H1 (cell line): Measurements from ENCODE around the gene KLHL29. TPM values are rescaled to one million over a fixed set of nuclear protein-coding genes. Genes with fewer than 3 reads are reported as not detected.
A peak's percentile ranks its signal among the peaks of the same experiment; 100 is the strongest.

Experiments
- CTCF ChIA-PET: fragments of 300-600 bp; sonication (Branson Sonifier 250); formaldehyde crosslinking; loops from one replicate; lab custom pipeline; 2021; ENCODE audit not compliant: partially characterized antibody; lab: Charles Lee
- POLR2A ChIA-PET: fragments of 300-600 bp; sonication (Branson Sonifier 250); formaldehyde crosslinking; loops from one replicate; lab custom pipeline; 2021; ENCODE audit warnings: inconsistent platforms; ENCODE audit not compliant: partially characterized antibody; lab: Charles Lee
- DNase-seq, 2 experiments: peaks; one replicate each; pipeline versions ENCODE4 v3.0.0 to v3.0.0-alpha.2; 2010 to 2022; ENCODE audit warnings: low spot score in 2 of 2, low read depth in 1 of 2, mixed read lengths in 1 of 2
- FAIRE-seq: peaks from 2 replicates; lab custom pipeline; 2011; peaks lifted over from hg19 to GRCh38; lab: Jason Lieb, UNC
- H2AFZ ChIP-seq: 2 replicates; pipeline ENCODE4 v1.8.1; 2012; ENCODE audit warnings: low read length, inconsistent platforms
- H2AK5ac ChIP-seq: 2 replicates; pipeline ENCODE4 v1.6.1; 2013; ENCODE audit warnings: low read depth, low read length
- H2BK120ac ChIP-seq: replicated peaks from 2 replicates; pipeline ENCODE3; 2013; ENCODE audit warnings: low read depth, low read length, inconsistent platforms
- H2BK12ac ChIP-seq: 2 replicates; pipeline ENCODE4 v1.6.1; 2013; ENCODE audit warnings: low read depth, low read length
- H2BK15ac ChIP-seq: 2 replicates; pipeline ENCODE4 v1.6.1; 2013; ENCODE audit warnings: low read length
- H2BK20ac ChIP-seq: 2 replicates; pipeline ENCODE4 v1.6.1; 2013; ENCODE audit warnings: low read length
- H2BK5ac ChIP-seq: 2 replicates; pipeline ENCODE4 v1.6.1; 2013; ENCODE audit warnings: low read depth, low read length
- H3K14ac ChIP-seq: 2 replicates; pipeline ENCODE4 v1.6.1; 2013; ENCODE audit warnings: inconsistent platforms; ENCODE audit not compliant: insufficient read length
- H3K18ac ChIP-seq: 2 replicates; pipeline ENCODE4 v1.6.1; 2013; ENCODE audit warnings: low read length; ENCODE audit errors: extremely low read depth
- H3K23ac ChIP-seq: 2 replicates; pipeline ENCODE4 v1.6.1; 2013; ENCODE audit warnings: inconsistent platforms; ENCODE audit not compliant: insufficient read length
- H3K23me2 ChIP-seq: 2 replicates; pipeline ENCODE4 v1.6.1; 2013; ENCODE audit warnings: low read depth, low read length
- H3K27ac ChIP-seq: 2 replicates; pipeline ENCODE4 v1.6.1; 2011; ENCODE audit warnings: low read depth, low read length, inconsistent platforms
- H3K27me3 ChIP-seq, 4 experiments: replicated peaks in 1 of 4; 1 replicate in 1 of 4; 2 replicates in 3 of 4; pipeline versions ENCODE4 v1.6.1 to v1.8.1; 2011 to 2013; ENCODE audit warnings: low read length in 3 of 4, mild to moderate bottlenecking in 3 of 4, inconsistent platforms in 2 of 4, mixed read lengths in 2 of 4, moderate library complexity in 1 of 4; ENCODE audit not compliant: control insufficient read depth in 3 of 4, insufficient read depth in 3 of 4; ENCODE audit errors: extremely low read depth in 1 of 4
- H3K36me3 ChIP-seq, 4 experiments: 2 replicates each; pipeline versions ENCODE4 v1.6.1 to v1.8.1; 2011 to 2013; ENCODE audit warnings: mild to moderate bottlenecking in 4 of 4, low read length in 3 of 4, moderate library complexity in 2 of 4, control low read depth in 1 of 4, inconsistent platforms in 1 of 4; ENCODE audit not compliant: insufficient read depth in 4 of 4, control insufficient read depth in 2 of 4
- H3K4ac ChIP-seq: replicated peaks from 2 replicates; pipeline ENCODE3; 2013; ENCODE audit warnings: low read length, low read depth, mixed read lengths, inconsistent platforms; ENCODE audit not compliant: insufficient read length
- H3K4me1 ChIP-seq, 4 experiments: replicated peaks in 1 of 4; 1 replicate in 1 of 4; 2 replicates in 3 of 4; pipeline versions ENCODE4 v1.6.1 to v1.8.1; 2011 to 2013; ENCODE audit warnings: low read length in 3 of 4, inconsistent platforms in 2 of 4, mixed read lengths in 1 of 4; ENCODE audit not compliant: insufficient read depth in 4 of 4, control insufficient read depth in 3 of 4
- H3K4me2 ChIP-seq, 2 experiments: 2 replicates each; pipeline versions ENCODE4 v1.6.1 to v1.8.1; 2011 to 2013; ENCODE audit warnings: low read depth in 2 of 2, low read length in 2 of 2, control low read depth in 1 of 2, inconsistent platforms in 1 of 2, mild to moderate bottlenecking in 1 of 2; ENCODE audit not compliant: insufficient read depth in 1 of 2
- H3K4me3 ChIP-seq, 4 experiments: fragments of 200-600, 300-600 bp in 1 of 4; sonication (generic), shearing (Covaris generic), sonication (Bioruptor Twin) in 1 of 4; 2 replicates each; pipeline versions ENCODE4 v1.5.1 to v1.8.1; 2011 to 2016; ENCODE audit warnings: low read length in 4 of 4, low read depth in 3 of 4, control low read depth in 2 of 4, inconsistent platforms in 2 of 4, mild to moderate bottlenecking in 2 of 4, mixed read lengths in 1 of 4, moderate library complexity in 1 of 4; ENCODE audit not compliant: insufficient read depth in 2 of 4; ENCODE audit errors: extremely low read depth in 1 of 4
- H3K56ac ChIP-seq: replicated peaks from 2 replicates; pipeline ENCODE3; 2013; ENCODE audit warnings: low read depth, mild to moderate bottlenecking, mixed read lengths, low read length, inconsistent platforms; ENCODE audit not compliant: insufficient read length
- H3K79me1 ChIP-seq: 2 replicates; pipeline ENCODE4 v1.6.1; 2013; ENCODE audit warnings: low read depth, low read length, control low read depth
- H3K79me2 ChIP-seq, 2 experiments: 2 replicates each; pipeline versions ENCODE4 v1.6.1 to v1.8.1; 2012 to 2013; ENCODE audit warnings: low read length in 2 of 2, mild to moderate bottlenecking in 2 of 2, inconsistent platforms in 1 of 2; ENCODE audit not compliant: insufficient read depth in 2 of 2, control insufficient read depth in 1 of 2
- H3K9ac ChIP-seq, 4 experiments: replicated peaks in 1 of 4; 1 replicate in 1 of 4; 2 replicates in 3 of 4; pipeline versions ENCODE4 v1.6.1 to v1.8.1; 2011 to 2013; ENCODE audit warnings: low read depth in 3 of 4, low read length in 3 of 4, control low read depth in 2 of 4, mild to moderate bottlenecking in 2 of 4, moderate library complexity in 2 of 4, inconsistent platforms in 1 of 4; ENCODE audit errors: extremely low read depth in 1 of 4
- H3K9me3 ChIP-seq, 2 experiments: 2 replicates each; pipeline versions ENCODE4 v1.6.1 to v1.8.1; 2012 to 2013; ENCODE audit warnings: mild to moderate bottlenecking in 2 of 2, moderate library complexity in 2 of 2, control low read depth in 1 of 2, inconsistent platforms in 1 of 2, low read depth in 1 of 2, low read length in 1 of 2, mixed read lengths in 1 of 2; ENCODE audit not compliant: insufficient read depth in 2 of 2
- H4K20me1 ChIP-seq, 2 experiments: replicated peaks in 1 of 2; 2 replicates each; pipeline versions ENCODE3 to v1.8.1; 2011 to 2013; ENCODE audit warnings: inconsistent platforms in 2 of 2, low read length in 2 of 2, mild to moderate bottlenecking in 1 of 2; ENCODE audit not compliant: insufficient read depth in 2 of 2, control insufficient read depth in 1 of 2
- H4K5ac ChIP-seq: 2 replicates; pipeline ENCODE4 v1.6.1; 2013; ENCODE audit warnings: low read length, low read depth, mixed read lengths, inconsistent platforms; ENCODE audit not compliant: insufficient read length
- H4K8ac ChIP-seq: 2 replicates; pipeline ENCODE4 v1.8.0; 2013; ENCODE audit warnings: mild to moderate bottlenecking, moderate library complexity, low read length, inconsistent platforms; ENCODE audit not compliant: insufficient read depth; ENCODE audit errors: extremely low read depth
- H4K91ac ChIP-seq: replicated peaks from 2 replicates; pipeline ENCODE3; 2013; ENCODE audit warnings: low read length, mixed read lengths, inconsistent platforms; ENCODE audit not compliant: insufficient read length
- BCL11A ChIP-seq, 2 experiments: IDR thresholded peaks; one replicate each; pipeline ENCODE4 v1.6.1; 2011; ENCODE audit warnings: low read depth in 2 of 2, low read length in 2 of 2, mild to moderate bottlenecking in 2 of 2
- CTBP2 ChIP-seq: IDR thresholded peaks from 2 replicates; pipeline ENCODE4 v1.7.0; 2011; ENCODE audit warnings: borderline replicate concordance, mild to moderate bottlenecking, moderate library complexity, mixed read lengths, low read length; ENCODE audit not compliant: insufficient read depth, insufficient read length
- PHF8 ChIP-seq: fragments of 200-600 bp; sonication (generic); conservative IDR thresholded peaks from 2 replicates; pipeline ENCODE4 v1.7.1; 2012; ENCODE audit warnings: low read depth, mild to moderate bottlenecking, inconsistent platforms, low read length, moderate library complexity
- SP4 ChIP-seq: IDR thresholded peaks from 2 replicates; pipeline ENCODE4 v1.6.1; 2012; ENCODE audit warnings: low read length, inconsistent platforms
- TAF1 ChIP-seq: IDR thresholded peaks from 2 replicates; pipeline ENCODE4 v1.6.1; 2011; ENCODE audit warnings: mild to moderate bottlenecking, low read depth, low read length
- TBP ChIP-seq: IDR thresholded peaks from 2 replicates; pipeline ENCODE4 v1.6.1; 2011; ENCODE audit warnings: low read depth, low read length, improper control_type of control experiment
- WGBS, 2 experiments: shearing (Covaris generic) in 1 of 2; methylation state at CpG; one replicate each; pipeline versions ENCODE4 v1.1.6 to v1.1.7; 2013 to 2015; ENCODE audit warnings: low lambda C conversion rate in 2 of 2, mixed read lengths in 2 of 2, inconsistent platforms in 1 of 2, low coverage in 1 of 2, missing lambda C conversion rate in 1 of 2; ENCODE audit not compliant: insufficient replicate concordance in 2 of 2, insufficient coverage in 1 of 2, insufficient read length in 1 of 2; ENCODE audit errors: extremely low coverage in 1 of 2, missing lambda C conversion rate in 1 of 2; 5-methylcytosine and 5-hydroxymethylcytosine counted together
- polyA plus RNA-seq, 7 experiments: library from polyadenylated mRNA; depleted of rRNA in 3 of 7; stranded (reverse) in 5 of 7; unstranded in 2 of 7; fragments of >200 nt in 5 of 7; fragments of 200-250 nt in 2 of 7; gene quantifications; 1 replicate in 5 of 7; 2 replicates in 1 of 7; 4 replicates in 1 of 7; pipeline versions ENCODE4 v1.2.1 to v1.2.3, GENCODE V29; 2011 to 2013; ENCODE audit warnings: missing spikeins in 2 of 7, mixed read lengths in 2 of 7
- total RNA-seq: library from RNA; stranded (reverse); fragmentation: NEBNext Ultra II Directional; extraction: Animal tissue kit (Norgen Biotek cat#: 25700); gene quantifications from 2 replicates; pipeline ENCODE4 v1.2.1, GENCODE V29; 2021

KLHL29 gene
- total and polyA plus RNA-seq, 2 of the 8 experiments (the other 6 are each of a cell fraction or from before 2014, with no cell fraction given) = 1.1 to 4.7 TPM

- Histone ChIP-seq H3K79me2 (no peaks in the 10 kb centered on the region), H4K20me1 (no peaks in the 10 kb centered on the region), H3K27ac (no peak overlapping the region), H2BK20ac (no peak overlapping the region), H2AK5ac (no peak overlapping the region), H3K9ac (no peak overlapping the region), H2BK15ac (no peak overlapping the region), H4K8ac (no peak overlapping the region), H4K91ac (no peak overlapping the region), H3K79me1 (no peaks in the 10 kb centered on the region; the same call in 1 of the 2 replicates), H2BK12ac (no peak overlapping the region), H2AFZ (no peak overlapping the region), H3K4me2 (no peak overlapping the region), H3K36me3 (no peaks in the 10 kb centered on the region), H3K4ac (no peak overlapping the region), H2BK120ac (no peak overlapping the region), H4K5ac (no peak overlapping the region), H3K23me2 (no peaks in the 10 kb centered on the region), H3K18ac (no peak overlapping the region), H3K56ac (no peak overlapping the region), H3K4me3 (no peak overlapping the region), H3K14ac (no peak overlapping the region), H3K23ac (no peak overlapping the region), H3K4me1 (peaks cover 0 to 8% (median 2%) of the 10 kb centered on the region in 4 experiments; a peak in 3 of 7 replicates), H3K9me3 (0 out of 4 replicates have a peak, but pooled peaks cover 0 to 2% of the 10 kb centered on the region in 2 experiments), H2BK5ac (0 out of 2 replicates have a peak overlapping the region, but pooled peaks have one; percentile 28), H3K27me3 (no peaks in the 10 kb centered on the region)
- 93% methylated on average over 12 of the region's 12 CpGs; no CpG with 5 or more reads in 1 of the 2 experiments for WGBS, 2 experiments
- FAIRE-seq (no peak), DNase-seq (no peak)
- CTCF ChIA-PET = interaction anchor here (1.2 to 1.7 kb wide), 3 partner anchors 8 to 25 kb away, joined by 3 to 6 read pairs (median 3); no protein-coding TSS in a partner anchor
- TF ChIP-seq PHF8 (no peak), CTBP2 (no peak), TBP (no peak), BCL11A (IDR thresholded peaks at IDR 0.05; ENCODE audit: low read depth in 2 of 2, low read length in 2 of 2) (no peak), TAF1 (no peak), SP4 (no peak)
- POLR2A ChIA-PET = no interaction called here
Observed at GRCh38 chr2:23697256-23698075, 312.5 kb downstream of the KLHL29 start.
